HG03280 (cell line): ENCODE measurements around the gene SMARCC1.

Experiments used
- ATAC-seq: cut with Tn5 transposase; IDR thresholded peaks from one replicate; pipeline ENCODE4 v1.9.1; 2021; ENCODE audit warnings: mild to moderate bottlenecking, moderate library complexity; ENCODE audit not compliant: unreplicated experiment

The SMARCC1 gene

GRCh38 chr3:47636225-47636624 is 145.5 kb downstream of the SMARCC1 start:
- ATAC-seq: no peak

DNA sequence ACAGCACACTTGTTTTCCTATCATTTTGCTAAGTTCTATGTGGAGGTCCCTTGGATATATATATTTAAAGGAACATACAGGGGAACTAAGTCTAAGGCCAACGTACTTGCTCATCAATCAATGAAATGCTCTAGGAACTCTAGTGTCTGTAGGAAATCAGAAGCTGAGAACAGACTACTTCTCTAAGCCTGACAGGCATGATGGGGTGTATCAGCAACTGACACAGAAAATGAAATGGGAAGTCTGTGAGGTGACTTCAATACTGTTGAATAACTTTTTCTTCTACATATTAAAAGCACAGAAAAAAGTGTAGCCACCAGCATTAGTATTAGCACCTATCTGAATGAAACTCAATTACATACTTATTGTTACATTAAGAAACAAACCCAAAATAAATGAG is 146.2 kb downstream of the SMARCC1 start:
- no peak for ATAC-seq

DNA sequence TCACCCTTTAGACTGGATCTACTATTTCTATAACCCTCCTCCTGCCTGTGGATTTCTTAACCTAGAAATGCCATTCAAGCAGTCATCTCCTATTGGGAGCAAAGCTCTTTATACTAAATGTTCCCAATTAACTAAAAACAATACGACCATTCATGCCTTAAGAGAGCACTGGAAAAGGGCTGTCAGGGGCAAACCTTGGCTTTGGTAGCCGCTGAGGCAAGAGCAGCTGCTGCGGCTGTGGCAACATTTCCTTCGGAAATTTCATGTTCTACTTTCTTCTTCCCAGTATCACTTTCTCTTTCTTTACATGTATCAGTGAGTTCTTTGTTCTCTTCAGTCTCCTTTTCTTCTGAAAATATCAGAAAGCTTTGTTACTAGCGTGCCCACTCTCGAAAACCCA is 146.7 kb downstream of the SMARCC1 start:
- ATAC-seq: no peak

- ATAC-seq: no peak
These were observed 150.9 kb downstream of the SMARCC1 start for GRCh38 chr3:47630810-47631209.

DNA sequence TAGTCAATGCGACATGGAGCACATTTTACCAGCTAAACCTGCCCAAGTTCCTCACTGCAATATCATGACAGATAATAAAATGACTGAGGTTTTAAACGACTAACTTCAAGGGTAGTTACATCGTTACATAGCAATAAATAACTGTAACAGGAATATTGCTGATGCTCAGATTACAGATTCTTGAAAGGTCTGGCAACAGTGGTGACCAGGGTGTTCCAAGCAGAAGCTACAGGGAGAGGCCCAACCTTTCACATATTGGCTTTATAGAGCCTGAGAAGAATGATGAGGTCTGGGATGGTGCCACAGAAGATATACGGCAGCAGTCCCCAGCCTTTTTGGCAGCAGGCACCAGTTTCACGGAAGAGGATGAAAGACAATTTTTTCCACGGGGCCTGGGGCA is 151.9 kb downstream of the SMARCC1 start:
- no peak for ATAC-seq

DNA sequence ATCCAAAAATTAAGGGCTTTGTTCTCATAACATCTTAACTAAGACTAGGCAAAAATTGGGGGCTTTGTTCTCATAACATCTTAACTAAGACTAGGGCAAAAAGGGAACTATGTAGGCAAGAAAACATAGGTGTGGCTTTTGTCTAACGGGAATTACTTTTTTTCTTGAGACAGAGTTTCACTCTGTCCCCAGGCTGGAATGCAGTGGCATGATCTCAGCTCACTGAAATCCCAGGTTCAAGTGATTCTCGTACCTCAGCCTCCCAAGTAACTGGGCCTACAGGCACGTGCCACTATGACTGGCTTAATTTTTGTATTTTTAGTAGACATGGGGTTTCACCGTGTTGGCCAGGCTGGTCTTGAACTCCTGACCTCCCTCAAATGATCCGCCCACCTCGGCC is 153.3 kb downstream of the SMARCC1 start:
- no peak for ATAC-seq

DNA sequence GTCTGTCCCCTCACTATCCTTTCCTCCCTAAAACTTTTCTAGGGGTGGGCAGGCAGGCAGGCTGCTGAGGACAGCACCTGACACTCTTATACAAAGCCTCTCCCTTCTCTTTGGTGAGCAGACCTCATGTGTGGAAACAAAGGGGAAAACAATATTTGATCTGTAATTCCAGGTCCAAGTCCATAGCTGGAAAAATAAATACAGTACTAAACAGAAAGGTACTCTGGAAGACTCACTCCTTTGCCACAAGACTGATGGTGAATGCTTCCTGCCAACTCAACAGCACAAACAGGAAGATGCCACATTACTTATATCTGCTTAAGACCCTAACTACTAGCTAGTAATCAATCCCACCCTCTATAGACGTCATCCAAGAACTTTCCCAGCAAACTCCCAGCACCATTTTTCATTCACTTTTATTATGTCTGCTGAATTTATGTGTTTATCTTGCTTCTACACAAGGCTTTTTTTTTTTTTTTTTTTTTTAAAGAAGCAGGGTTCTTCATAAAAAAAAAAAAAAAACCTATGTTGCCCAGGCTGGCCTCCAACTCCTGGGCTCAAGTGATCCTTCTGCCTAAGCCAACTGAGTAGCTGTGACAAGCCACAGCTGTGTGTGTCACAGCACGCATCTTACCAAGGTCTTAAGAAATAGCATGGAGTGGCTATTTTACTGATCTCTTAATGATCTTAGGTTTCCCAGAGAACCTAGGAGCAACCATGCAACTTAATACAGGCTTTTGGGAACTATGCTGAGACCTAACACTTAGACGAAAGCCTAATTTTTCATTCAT is 158.8 kb downstream of the SMARCC1 start:
- ATAC-seq: no peak

GRCh38 chr3:47617086-47618010 is 164.3 kb downstream of the SMARCC1 start:
- no peak for ATAC-seq

- no peak for ATAC-seq
These were observed 166.9 kb downstream of the SMARCC1 start for GRCh38 chr3:47614788-47615187.

GRCh38 chr3:47613722-47614121 is 168.0 kb downstream of the SMARCC1 start:
- no peak for ATAC-seq

DNA sequence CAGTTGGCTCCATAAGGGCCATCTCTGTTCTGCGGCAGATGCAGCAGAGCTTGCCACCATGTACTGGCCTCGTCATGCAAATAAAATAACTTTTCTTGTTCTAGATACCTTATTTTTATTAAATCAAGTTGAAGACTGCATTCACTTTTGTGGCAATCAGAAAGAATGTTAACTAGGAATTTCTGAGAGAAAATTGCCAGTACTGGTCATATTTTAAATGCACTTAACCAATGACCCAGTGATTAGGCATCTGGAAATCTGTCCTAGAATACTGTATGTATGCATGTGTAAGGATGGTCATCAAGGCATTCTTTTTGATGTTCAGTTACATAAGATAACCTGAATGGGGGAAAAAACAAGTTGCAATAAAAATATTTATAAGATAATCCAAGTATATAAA is 168.8 kb downstream of the SMARCC1 start:
- ATAC-seq: no peak

GRCh38 chr3:47612178-47612577 is 169.5 kb downstream of the SMARCC1 start:
- no peak for ATAC-seq

DNA sequence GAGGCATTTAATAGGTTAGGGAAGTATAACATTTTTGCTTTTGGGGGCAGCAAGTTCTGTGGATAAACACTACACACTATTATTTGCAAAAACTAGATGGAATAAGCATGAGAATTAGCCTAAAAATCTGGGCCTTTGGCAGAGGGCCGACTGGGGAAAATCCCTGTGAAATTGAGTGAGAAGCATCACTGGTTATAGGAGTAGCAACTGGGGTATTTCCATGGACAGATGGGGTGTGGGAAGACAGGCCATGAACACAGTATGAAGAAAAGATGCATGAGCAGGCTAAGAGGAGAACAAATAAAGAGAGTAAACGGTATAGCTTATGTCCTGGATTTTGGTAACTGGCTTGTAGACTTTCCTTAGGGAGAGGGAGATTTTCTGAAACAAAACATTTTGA is 170.1 kb downstream of the SMARCC1 start:
- ATAC-seq: no peak

- ATAC-seq: no peak
These were observed 171.1 kb downstream of the SMARCC1 start for GRCh38 chr3:47610583-47610982.

DNA sequence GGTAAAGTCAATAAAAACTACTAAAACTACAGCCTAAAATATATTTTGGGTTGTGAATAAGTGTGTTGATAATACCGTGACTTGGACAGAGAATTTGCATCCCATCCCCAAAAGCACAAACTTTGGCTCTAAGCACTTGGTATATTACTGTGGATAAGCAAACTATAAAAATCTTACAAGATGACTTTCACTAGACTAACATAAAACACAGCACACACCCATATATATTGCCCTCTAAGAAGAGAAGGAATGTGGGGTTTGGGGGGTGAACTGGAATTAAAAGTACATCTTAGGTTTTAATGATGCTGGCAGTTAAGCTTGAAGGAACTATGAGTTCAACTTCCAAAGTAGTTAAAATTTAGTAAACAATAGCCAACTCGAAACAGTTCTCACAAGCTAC is 174.4 kb downstream of the SMARCC1 start:
- ATAC-seq: no peak

DNA sequence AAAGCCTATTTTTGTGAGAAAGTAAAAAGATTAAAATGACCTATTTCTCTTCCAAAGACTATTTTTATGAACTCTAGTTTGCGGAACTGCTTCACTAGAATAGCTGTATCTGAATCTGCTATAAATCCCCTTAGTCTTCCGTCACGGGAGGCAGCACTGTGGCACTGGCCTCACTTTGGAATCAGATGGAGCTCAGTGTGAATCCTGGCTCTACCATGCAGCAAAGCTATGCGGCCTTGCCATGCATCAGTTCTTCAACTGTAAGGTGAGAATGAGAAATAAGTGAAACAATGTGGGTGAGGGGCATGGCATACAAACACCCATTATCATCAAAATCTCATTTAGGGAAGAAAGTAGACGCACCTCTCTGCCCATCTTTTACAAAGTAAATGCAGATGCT is 175.5 kb downstream of the SMARCC1 start:
- no peak for ATAC-seq

DNA sequence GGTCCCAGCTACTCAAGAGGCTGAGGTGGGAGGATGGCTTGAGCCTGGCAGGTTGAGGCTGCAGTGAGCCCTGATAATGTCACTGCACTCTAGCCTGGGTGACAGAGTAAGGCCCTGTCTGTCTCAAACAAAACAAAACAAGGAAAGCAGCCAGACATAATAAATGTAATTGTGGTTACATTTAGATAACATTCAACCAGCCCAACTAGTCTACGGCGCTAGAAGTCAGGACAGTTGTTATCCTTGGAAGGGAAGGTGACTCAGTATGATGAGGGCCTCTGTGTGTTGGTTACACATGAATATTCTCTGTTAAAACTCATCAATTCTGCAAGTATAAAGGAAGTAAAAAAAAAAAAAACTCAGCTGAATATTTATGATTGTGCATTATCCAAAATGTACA is 176.0 kb downstream of the SMARCC1 start:
- ATAC-seq: no peak

DNA sequence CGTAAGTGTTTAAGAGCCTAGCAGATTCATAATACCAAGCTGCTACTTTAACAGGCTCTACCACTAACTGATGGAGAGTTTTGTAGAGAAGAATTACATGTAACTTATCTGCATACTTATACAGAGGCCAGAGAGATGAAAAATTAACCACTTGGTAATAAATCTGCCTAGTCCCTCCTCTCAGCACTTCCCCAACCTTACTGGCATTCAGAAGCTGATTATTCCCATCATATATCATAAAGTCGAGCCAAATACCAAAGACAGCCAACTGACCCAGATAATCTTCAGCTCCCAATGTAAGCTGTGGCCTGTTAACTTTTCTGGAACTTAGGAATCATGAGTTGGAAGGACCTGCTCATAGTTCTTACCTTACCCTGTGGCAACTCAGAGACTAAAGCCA is 177.5 kb downstream of the SMARCC1 start:
- no peak for ATAC-seq

- no peak for ATAC-seq
These were observed 178.4 kb downstream of the SMARCC1 start for GRCh38 chr3:47603332-47603731.

DNA sequence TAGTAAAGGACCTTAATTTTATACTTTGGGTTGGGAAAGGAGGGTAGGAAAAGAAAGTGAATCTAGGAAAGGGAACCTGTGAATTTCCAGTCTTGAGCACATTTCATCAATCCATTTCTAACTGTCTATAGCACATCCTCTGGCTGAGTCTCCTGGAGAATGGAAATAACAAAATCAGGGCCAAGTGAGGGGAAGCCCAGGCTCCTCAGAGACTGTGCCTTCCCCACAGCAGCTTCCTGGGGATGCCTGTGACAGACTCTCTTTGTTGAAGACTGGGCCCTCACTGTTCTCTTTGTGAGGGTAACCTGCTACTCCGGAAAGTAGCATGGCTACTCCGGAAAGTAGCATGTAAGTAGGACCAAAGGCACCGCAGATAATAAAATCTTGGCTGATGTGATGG is 180.4 kb downstream of the SMARCC1 start:
- ATAC-seq: no peak

DNA sequence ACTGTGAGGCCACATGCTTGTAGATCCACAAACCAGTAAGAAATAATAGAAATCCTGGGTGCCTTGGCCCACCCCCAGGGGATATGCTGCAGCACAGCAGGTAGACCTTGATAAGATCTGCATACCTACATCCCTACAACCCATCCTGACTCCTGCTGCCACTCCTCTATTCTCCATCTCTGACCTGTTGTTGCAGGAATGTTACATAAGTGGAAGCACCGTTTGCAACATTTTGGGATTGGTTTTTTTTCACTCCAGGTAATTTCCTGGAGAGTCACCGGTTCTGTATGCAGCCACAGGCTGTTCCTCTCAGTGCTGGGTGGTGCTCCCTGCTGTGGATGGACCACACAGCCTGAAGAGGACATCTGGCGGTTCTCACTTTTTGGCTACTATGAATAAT is 186.9 kb downstream of the SMARCC1 start:
- no peak for ATAC-seq
